ENCODE data around the gene RABL6.

GRCh38 chr9:136804509-136805206 lies 3.1 kb upstream of the RABL6 start:
- TF ChIP-seq EZH2 (IDR thresholded peaks at IDR 0.05), result no peak
- no peak for TF ChIP-seq POLR2AphosphoS5 (IDR thresholded peaks at IDR 0.05; ENCODE audit: borderline replicate concordance, low read depth, low read length)
- no peak for TF ChIP-seq FOXP2 (optimal IDR thresholded peaks at IDR 0.05; ENCODE audit: control extremely low read depth, extremely low read length, insufficient read depth)

Measured in SK-N-MC (cell line).